Stimulated activated CD4-positive, alpha-beta T cell treated with anti-CD3 and anti-CD28 coated beads, Interleukin-12 subunit alpha, Interleukin-12 subunit beta, amount 100 ng/mL, for 48 hours (primary cell): ENCODE data around the gene MTHFSD.

ENCODE experiments used
- DNase-seq, 3 donors: peaks; one replicate each; pipeline ENCODE4 v3.0.0-alpha.2; 2020; ENCODE audit warnings: low read depth in 2 of 3, low spot score in 1 of 3

The MTHFSD gene

GRCh38 chr16:86550281-86550680 lies 4.8 kb downstream of the MTHFSD start:
- DNase-seq: no peak

GRCh38 chr16:86549893-86550190 lies 5.2 kb downstream of the MTHFSD start:
- no peak for DNase-seq

GRCh38 chr16:86549076-86549892 lies 5.8 kb downstream of the MTHFSD start:
- DNase-seq: no peak

- no peak for DNase-seq
These were observed 7.7 kb downstream of the MTHFSD start for GRCh38 chr16:86547286-86547685.

GRCh38 chr16:86546638-86547013 lies 8.4 kb downstream of the MTHFSD start:
- no peak for DNase-seq

- DNase-seq: no peak
These were observed 8.9 kb downstream of the MTHFSD start for GRCh38 chr16:86545954-86546637.

GRCh38 chr16:86545481-86545880 lies 9.6 kb downstream of the MTHFSD start:
- DNase-seq: no peak

- DNase-seq: no peak
These were observed 12.0 kb downstream of the MTHFSD start for GRCh38 chr16:86542756-86543750.

- DNase-seq: no peak
These were observed 13.5 kb downstream of the MTHFSD start for GRCh38 chr16:86541560-86541959.

GRCh38 chr16:86540894-86541293 lies 14.1 kb downstream of the MTHFSD start:
- no peak for DNase-seq

- DNase-seq: no peak
These were observed 16.7 kb downstream of the MTHFSD start for GRCh38 chr16:86538196-86538780.

- DNase-seq: no peak
These were observed 17.5 kb downstream of the MTHFSD start for GRCh38 chr16:86537486-86537885.

GRCh38 chr16:86536621-86537020 lies 18.4 kb downstream of the MTHFSD start:
- no peak for DNase-seq

- no peak for DNase-seq
These were observed 20.0 kb downstream of the MTHFSD start for GRCh38 chr16:86534779-86535615.

- no peak for DNase-seq
These were observed 21.2 kb downstream of the MTHFSD start for GRCh38 chr16:86533767-86534351.

GRCh38 chr16:86533076-86533475 lies 22.0 kb downstream of the MTHFSD start:
- no peak for DNase-seq

GRCh38 chr16:86532526-86532815 lies 22.6 kb downstream of the MTHFSD start:
- no peak for DNase-seq

- DNase-seq: no peak
These were observed 23.2 kb downstream of the MTHFSD start for GRCh38 chr16:86531641-86532525.

GRCh38 chr16:86531191-86531545 lies 23.9 kb downstream of the MTHFSD start:
- no peak for DNase-seq
